HG03175 (cell line): ENCODE results near the gene NFKB1.
"Not testable (repeated sequence)": the region's sequence is repeated elsewhere in the genome, so short reads cannot be mapped to it uniquely, and the experiment has no call there.

Source experiments
- ATAC-seq: cut with Tn5 transposase; IDR thresholded peaks from one replicate; pipeline ENCODE4 v1.9.1; 2021; ENCODE audit warnings: mild to moderate bottlenecking, moderate library complexity; ENCODE audit not compliant: unreplicated experiment

NFKB1 gene, protein sequence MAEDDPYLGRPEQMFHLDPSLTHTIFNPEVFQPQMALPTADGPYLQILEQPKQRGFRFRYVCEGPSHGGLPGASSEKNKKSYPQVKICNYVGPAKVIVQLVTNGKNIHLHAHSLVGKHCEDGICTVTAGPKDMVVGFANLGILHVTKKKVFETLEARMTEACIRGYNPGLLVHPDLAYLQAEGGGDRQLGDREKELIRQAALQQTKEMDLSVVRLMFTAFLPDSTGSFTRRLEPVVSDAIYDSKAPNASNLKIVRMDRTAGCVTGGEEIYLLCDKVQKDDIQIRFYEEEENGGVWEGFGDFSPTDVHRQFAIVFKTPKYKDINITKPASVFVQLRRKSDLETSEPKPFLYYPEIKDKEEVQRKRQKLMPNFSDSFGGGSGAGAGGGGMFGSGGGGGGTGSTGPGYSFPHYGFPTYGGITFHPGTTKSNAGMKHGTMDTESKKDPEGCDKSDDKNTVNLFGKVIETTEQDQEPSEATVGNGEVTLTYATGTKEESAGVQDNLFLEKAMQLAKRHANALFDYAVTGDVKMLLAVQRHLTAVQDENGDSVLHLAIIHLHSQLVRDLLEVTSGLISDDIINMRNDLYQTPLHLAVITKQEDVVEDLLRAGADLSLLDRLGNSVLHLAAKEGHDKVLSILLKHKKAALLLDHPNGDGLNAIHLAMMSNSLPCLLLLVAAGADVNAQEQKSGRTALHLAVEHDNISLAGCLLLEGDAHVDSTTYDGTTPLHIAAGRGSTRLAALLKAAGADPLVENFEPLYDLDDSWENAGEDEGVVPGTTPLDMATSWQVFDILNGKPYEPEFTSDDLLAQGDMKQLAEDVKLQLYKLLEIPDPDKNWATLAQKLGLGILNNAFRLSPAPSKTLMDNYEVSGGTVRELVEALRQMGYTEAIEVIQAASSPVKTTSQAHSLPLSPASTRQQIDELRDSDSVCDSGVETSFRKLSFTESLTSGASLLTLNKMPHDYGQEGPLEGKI

DNA sequence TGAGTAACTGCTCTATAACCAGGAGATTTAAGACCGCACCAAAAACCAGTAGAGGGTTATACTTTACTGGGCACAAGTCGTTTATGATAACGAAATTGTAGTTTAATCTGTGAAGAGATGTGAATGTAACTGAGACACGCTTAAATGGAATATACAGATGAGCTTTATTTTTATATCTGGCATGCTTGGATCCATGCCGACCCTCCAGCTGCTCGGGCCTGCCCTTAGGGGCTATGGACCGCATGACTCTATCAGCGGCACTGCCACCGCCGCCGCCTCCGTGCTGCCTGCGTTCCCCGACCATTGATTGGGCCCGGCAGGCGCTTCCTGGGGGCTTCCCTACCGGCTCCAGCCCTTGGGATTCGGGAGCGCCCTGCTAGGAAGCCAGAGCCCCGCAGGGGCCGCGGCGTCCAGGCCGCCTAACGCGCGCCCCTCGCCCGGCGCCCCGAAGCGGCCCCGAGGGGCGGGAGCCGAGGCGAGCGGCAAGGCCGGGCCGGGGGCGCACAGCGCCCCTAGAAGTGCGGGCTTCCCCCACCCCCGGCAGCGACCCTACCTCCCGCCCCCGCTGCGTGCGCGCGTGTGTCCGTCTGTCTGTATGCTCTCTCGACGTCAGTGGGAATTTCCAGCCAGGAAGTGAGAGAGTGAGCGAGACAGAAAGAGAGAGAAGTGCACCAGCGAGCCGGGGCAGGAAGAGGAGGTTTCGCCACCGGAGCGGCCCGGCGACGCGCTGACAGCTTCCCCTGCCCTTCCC, at the start of gene NFKB1:
TSS of gene NFKB1 (plus strand) at position 664 of the 751 bp plus-strand sequence. CDS start 24,160 bp downstream, outside the sequence.
- ATAC-seq = peak; percentile 52

DNA sequence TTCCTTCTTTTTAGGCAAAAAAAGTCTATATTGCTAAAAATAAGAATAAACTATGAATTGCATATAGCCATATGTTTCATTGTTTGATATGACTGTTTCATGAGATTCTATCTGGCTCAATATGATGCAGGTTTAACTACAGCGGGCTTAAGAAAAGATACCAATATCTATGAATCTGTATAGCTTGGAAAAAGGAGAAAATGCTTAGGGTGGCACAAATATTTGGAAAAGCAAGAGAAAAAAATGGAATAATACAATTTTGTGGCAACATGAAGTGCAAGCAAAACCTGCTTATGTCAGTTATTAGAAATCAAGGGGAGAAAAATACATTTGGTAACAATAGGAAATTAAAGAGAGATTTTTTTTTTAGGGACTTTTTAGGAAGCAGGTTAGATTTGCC, 48.3 kb upstream of the NFKB1 start:
- no peak for ATAC-seq

DNA sequence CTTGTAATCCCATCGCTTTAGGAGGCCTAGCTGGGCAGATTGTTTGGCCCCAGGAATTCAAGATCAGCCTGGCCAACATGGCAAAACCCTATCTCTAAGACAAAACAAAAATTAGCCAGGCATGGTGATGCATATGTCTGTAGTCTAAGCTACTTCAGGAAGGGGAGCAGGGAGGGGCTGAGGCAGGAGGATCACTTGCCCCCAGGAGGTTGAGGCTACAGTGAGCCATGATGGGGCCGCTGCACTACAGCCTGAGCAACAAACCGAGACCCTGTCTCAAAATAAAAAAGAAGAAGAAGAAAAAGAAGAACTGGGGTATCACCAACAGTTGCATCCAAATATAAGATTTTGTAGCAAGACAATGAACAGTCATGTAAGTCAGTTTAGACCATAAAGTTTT, 47.3 kb upstream of the NFKB1 start:
- no peak for ATAC-seq

DNA sequence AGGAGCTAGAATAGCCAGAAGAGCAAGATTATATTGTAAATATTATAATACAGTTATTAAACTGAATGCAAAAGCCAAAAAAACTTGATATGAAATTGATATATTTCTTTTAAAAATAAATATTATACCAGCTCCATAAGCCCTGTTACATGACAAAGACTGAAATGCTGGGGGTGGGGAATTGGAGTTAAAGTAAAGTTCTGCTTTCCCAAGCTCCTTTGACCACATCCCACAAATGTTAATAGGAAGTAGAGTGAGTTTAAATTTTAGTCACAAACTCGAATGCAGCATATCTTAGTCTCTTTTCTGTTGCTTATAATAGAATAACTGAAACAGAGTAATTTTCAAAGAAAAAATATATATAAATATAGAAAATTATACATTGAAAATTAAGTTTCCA, 46.9 kb upstream of the NFKB1 start:
- no peak for ATAC-seq

DNA sequence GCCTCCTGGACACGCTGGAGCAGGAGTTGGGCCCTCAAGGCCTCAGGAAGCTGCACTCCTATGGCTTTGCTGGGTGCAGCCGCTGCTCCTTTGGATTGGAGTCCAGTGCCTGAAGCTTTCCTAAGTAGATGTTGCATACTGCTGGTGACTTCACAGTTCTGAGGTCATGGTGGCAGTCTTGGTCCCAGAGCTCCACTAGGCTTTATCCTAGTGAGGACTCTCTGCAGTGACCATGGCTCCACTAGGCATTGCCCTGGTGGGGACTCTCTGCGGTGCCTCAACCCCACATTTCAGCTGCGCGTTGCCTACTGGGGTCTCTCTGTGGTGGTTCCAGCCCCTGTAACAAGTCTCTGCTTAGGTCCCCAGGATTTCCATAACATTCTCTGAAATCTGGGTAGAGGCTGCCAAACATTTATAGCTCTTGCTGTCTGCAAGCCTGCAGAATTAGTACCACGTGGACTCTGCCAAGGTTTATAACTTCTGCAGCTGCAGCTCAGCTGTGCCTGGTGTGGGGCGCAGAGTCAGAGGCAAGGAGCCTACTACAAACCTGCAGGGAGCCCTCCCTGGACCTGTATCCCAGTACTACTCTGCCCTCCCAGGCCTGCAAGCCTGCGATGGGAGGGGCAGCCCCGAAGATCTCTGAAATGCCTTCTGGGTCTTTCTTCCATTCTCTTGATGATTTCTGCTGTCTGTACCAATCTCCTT, 46.0 kb upstream of the NFKB1 start:
- no peak for ATAC-seq

DNA sequence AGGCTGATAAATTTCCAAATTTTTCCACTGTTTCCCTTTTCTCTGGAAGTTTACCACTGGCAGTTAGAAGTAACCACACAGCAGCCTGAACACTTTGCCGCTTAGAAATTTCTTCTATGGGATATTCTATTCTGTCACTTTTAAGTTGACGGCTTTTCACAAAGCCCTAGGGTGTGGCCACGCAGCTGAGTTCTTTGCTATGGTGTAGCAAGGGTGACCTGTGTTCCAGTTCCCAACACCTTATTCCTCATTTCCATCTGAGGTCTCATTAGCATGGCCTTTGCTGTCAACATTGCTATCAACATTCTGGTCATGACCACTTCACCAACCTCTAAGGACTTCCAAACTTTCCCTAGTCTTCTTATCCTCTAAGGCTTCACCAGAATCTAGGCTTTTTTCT, 45.4 kb upstream of the NFKB1 start:
- ATAC-seq = no peak

DNA sequence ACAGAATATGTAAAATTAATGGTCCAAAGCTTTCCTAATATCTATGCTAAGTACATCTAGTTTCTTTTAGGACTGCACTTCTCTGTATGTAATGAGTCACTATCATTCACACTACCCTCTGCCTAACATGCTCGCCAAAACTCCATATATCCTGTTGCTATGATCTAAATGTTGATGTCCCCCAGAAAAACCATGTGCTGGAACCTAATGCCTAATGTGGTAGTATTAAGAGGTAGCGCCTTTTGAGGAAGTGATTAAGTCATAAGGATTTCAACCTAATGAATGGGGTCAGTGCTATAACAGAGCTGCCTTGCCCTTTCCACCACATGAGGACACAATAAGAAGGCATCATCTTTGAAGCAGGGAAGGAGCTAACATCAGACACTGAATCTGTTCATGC, 34.9 kb upstream of the NFKB1 start:
- ATAC-seq = no peak

DNA sequence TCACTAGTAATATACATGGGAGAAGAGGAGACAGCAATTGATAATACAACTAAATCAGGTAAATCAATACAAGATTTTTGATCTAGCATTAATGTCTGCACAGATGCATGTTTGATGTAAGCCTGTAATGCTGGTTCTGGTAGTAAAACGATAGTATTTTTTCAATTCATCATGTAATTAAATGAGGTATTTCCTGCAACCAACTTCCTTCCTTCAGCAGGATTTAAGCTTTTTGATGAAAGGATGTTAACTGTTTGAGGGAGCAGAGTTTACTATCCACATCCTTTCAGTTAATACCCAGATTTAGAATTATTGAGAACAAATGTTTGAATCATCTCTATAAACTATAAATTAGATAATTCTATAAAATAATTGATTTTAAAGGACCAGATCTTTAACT, 31.4 kb upstream of the NFKB1 start:
- ATAC-seq = no peak

DNA sequence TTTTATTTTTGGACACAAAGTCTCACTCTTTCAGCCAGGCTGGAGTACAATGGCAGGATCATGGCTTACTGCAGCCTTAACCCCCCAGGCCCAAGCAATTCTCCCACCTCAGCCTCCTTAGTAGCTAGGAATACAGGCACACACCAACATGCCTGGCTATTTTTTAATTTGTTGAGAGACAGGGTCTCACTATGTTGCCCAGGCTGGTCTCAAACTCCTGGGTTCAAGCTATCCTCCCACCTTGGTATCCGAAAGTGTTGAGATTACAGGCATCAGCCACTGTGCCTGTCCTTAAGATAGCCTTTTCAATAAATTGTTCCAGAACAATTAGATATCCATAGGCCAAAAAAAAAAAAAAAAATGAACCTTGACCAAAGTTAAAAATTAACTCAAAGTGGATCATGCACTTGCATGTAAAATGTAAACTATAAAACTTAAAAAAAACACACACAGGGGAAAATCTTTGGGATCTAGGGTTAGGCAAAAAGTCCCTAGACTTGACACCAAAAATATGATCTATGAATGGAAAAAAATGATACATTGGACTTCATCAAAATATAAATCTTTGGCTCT, 28.6 kb upstream of the NFKB1 start:
- ATAC-seq = no peak

DNA sequence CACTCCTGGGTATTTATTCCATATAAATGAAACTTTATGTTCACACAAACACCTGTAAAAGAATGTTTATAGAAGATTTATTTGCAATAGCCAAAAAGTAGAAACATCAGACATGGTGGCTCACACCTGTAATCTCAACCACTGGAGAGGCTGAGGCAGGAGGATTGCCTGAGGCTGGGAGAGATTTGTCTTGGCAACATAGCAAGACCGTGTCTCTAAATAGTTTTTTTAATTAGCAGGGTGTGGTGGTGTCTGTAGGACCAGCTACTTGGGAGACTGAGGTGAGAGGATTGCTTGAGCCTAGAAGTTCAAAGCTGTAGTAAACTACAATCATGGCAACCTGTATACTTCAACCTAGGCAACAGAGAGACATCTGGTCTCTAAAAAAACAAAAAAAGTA, 27.7 kb upstream of the NFKB1 start:
- no peak for ATAC-seq

DNA sequence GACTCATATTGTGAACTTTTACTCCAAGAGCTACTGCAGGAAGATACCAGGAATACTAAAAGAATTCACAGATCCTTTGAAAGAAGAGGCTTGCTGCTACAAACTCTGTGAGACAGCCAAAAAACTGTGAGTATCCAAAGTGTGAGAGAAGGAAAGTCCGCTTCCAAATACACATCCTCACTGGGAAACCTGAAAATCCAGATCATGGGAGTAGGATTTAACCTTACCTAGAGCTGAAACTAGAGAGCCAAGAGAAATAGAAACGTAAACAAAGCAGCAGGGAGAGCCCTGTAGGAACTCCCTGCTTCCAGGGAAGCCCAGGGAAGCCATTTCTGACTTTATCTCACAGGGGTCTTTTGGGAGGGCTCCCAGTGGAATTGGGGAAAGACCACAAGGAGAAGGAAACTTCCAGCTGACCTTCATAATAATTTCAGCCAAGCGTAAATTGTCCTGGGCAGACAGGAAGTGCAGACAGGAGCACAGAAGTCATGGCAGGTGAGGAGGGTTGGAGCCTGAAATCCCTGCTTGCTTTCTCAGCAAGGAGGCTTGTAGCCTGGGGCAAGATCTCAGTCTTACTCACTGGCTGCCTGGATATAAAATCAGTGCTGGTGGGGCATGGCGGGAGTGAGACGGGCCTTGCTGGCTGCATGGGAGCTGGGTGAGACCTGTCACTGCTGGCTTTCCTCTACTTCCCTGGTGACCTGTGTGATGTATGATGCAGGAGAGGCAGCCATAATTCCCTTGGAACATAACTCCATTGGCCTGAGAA, 26.2 kb upstream of the NFKB1 start:
- no peak for ATAC-seq

DNA sequence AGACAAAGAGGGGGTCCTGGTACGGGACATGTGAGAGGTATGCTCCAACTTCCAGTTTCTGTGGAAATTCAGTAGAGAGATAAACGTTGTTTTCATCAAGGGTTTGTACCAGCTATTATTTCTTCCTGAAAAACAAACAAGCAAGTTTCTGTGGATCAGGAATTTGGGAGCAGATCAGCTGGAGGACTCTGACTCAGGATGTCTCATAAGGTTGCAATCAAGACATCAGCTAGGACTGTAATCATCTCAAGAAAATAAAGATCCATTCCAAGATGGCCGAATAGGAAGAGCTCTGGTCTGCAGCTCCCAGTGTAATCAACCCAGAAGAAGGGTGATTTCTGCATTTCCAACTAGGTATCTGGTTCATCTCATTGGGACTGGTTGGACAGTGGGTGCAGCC, 23.5 kb upstream of the NFKB1 start:
- ATAC-seq = no peak

DNA sequence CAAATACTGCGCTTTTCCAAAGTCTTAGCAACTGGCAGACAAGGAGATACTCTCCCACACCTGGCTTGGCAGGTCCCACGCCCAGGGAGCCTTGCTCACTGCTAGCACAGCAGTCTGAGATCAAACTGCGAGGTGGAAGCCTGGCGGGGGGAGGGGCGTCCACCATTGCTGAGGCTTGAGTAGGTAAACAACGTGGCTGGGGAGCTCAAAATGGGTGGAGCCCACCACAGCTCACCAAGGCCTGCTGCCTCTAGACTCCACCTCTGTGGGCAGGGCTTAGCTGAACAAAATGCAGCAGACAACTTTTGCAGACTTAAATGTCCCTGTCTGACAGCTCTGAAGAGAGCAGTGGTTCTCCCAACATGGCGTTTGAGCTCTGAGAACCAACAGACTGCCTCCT, 23.0 kb upstream of the NFKB1 start:
- ATAC-seq = no peak

DNA sequence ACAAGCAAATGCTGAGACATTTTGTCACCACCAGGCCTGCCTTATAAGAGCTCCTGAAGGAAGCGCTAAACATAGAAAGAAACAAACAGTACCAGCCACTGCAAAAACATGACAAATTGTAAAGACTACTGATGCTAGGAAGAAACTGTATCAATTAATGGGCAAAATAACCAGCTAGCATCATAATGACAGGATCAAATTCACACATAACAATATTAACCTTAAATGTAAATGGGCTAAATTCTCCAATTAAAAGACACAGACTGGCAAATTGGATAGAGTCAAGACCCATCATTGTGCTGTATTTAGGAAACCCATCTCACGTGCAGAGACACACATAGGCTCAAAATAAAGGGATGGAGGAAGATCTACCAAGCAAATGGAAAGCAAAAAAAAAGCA, 21.3 kb upstream of the NFKB1 start:
- not testable (repeated sequence) for ATAC-seq

DNA sequence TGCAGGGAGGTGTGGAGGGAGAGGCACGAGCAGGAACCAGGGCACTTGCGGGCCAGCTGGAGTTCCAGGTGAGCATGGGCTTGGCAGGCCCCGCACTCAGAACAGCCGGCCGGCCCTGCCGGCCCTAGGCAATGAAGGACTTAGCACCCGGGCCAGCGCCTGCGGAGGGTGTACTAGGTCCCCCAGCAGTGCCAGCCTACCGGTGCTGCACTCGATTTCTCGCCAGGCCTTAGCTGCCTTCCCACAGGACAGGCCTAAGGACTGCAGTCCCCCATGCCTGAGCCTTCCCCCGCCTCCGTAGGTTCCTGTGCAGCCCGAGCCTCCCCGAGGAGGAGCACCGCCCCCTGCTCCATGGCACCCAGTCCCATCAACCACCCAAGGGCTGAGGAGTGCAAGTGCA, 18.0 kb upstream of the NFKB1 start:
- no peak for ATAC-seq

DNA sequence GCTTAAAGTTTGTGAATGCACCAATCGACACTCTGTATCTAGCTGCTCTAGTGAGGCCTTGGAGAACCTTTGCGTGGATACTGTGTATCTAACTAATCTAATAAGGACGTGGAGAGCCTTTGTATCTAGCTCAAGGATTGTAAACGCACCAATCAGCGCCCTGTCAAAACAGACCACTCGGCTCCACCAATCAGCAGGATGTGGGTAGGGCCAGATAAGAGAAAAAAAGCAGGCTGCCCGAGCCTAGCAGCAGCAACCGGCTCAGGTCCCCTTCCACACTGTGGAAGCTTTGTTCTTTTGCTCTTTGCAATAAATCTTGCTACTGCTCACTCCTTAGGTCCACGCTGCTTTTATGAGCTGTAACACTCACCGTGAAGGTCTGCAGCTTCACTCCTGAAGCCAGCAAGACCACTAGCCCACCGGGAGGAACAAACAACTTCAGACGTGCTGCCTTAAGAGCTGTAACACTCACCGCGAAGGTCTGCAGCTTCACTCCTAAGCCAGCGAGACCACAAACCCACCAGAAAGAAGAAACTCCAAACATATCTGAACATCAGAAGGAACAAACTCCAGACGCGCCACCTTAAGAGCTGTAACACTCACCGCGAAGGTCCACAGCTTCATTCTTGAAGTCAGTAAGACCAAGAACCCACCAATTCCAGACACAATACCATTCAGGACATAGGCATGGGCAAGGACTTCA, 17.0 kb upstream of the NFKB1 start:
- not testable (repeated sequence) for ATAC-seq

DNA sequence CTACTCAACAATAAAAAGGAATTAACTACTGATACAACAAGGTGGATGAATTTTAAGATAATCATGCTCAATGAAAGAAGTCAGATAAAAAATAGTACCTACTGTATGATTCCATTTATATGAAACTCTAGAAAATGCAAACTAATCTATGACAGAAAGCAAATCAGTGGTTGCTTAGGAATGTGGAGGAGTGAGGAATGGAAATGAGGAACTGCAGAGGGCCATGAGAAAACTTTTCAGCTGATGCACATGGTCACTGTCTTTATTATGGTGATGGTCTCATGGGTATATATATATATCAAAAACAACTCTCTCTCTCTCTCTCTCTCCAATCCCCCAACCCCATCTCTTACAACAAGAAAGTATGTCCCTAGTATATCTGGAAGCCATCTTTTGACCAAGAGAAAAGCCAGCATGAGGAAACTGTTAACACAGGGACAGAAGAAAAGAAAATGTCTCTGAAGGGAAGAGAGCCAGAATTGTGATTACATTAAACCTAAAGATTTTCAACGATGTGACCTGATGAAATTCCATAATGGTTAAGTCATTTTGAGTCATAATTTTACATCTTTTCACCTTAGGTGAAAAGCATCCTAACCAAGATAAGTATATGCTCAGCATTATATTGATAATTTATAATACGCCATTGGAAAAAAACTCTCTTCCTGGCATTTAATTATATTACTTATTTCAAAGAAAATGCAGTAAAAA, 8.5 kb upstream of the NFKB1 start:
- no peak for ATAC-seq

DNA sequence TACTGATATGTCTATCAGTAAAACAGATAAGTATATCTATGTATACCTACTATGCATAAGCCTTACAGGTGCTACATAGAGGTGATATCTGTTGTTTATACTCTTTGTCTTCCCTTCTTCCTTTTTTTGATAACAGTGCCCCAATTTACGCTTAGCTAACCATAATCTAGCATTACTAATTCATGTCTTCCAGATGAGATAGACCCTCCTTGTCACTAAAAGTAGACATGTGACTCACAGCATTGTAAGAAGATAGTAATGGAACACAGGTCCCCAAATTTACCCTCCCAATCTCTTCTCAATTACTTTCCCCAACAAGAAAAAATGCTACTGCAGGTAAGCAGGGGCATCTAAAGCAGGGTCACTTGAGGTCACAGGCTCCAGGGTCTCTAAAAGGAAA, 7.9 kb upstream of the NFKB1 start:
- no peak for ATAC-seq
